Keratinocyte (primary cell): ENCODE data around the gene PRKAG3. TPM values are rescaled to one million over a fixed set of nuclear protein-coding genes. Genes with fewer than 3 reads are reported as not detected.

Source experiments
- DNase-seq: peaks from one replicate; pipeline ENCODE4 v3.0.0-alpha.2; 2011; ENCODE audit warnings: low read depth, missing footprints, low spot score
- FAIRE-seq: peaks from 2 replicates; lab custom pipeline; 2011; peaks lifted over from hg19 to GRCh38; lab: Jason Lieb, UNC
- H2AFZ ChIP-seq: 2 replicates; pipeline ENCODE4 v1.6.0; 2012; ENCODE audit warnings: low read length, control low read depth, inconsistent platforms; ENCODE audit not compliant: control insufficient read depth
- H3K27ac ChIP-seq: 2 replicates; pipeline ENCODE4 v1.5.1; 2011; ENCODE audit warnings: low read length; ENCODE audit not compliant: control insufficient read depth, insufficient read depth
- H3K27me3 ChIP-seq: 3 replicates; pipeline ENCODE4 v1.6.0; 2011; ENCODE audit warnings: low read length; ENCODE audit not compliant: control insufficient read depth, insufficient read depth; ENCODE audit errors: extremely low read depth
- H3K36me3 ChIP-seq, 2 experiments: 2 replicates in 1 of 2; 3 replicates in 1 of 2; pipeline ENCODE4 v1.5.1; 2011; ENCODE audit warnings: low read length in 2 of 2, mild to moderate bottlenecking in 1 of 2; ENCODE audit not compliant: control insufficient read depth in 2 of 2, insufficient read depth in 2 of 2; ENCODE audit errors: extremely low read depth in 1 of 2
- H3K4me1 ChIP-seq: 3 replicates; pipeline ENCODE4 v1.5.1; 2011; ENCODE audit warnings: low read length; ENCODE audit not compliant: control insufficient read depth, insufficient read depth; ENCODE audit errors: extremely low read depth
- H3K4me2 ChIP-seq: 3 replicates; pipeline ENCODE4 v1.6.0; 2011; ENCODE audit warnings: low read depth, low read length; ENCODE audit not compliant: control insufficient read depth, insufficient read depth; ENCODE audit errors: extremely low read depth
- H3K4me3 ChIP-seq, 3 experiments: fragments of 200-600 bp in 1 of 3; sonication (generic) in 1 of 3; 2 replicates in 2 of 3; 3 replicates in 1 of 3; pipeline ENCODE4 v1.5.1; 2011 to 2016; ENCODE audit warnings: low read length in 3 of 3, mild to moderate bottlenecking in 3 of 3, control low read depth in 2 of 3, inconsistent platforms in 1 of 3, low read depth in 1 of 3, mixed read lengths in 1 of 3, mixed run types in 1 of 3, moderate library complexity in 1 of 3; ENCODE audit not compliant: control insufficient read depth in 2 of 3, insufficient read depth in 2 of 3; ENCODE audit errors: extremely low read depth in 1 of 3
- H3K79me2 ChIP-seq: 2 replicates; pipeline ENCODE4 v1.6.0; 2012; ENCODE audit warnings: low read length; ENCODE audit not compliant: control insufficient read depth, insufficient read depth
- H3K9ac ChIP-seq: 3 replicates; pipeline ENCODE4 v1.6.0; 2011; ENCODE audit warnings: low read length; ENCODE audit not compliant: control insufficient read depth, insufficient read depth; ENCODE audit errors: extremely low read depth
- H3K9me1 ChIP-seq: 3 replicates; pipeline ENCODE4 v1.6.0; 2011; ENCODE audit warnings: low read length; ENCODE audit not compliant: control insufficient read depth, insufficient read depth; ENCODE audit errors: extremely low read depth
- H3K9me3 ChIP-seq: 2 replicates; pipeline ENCODE4 v1.5.1; 2012; ENCODE audit warnings: low read depth, low read length; ENCODE audit not compliant: control insufficient read depth
- H4K20me1 ChIP-seq: 3 replicates; pipeline ENCODE4 v1.6.0; 2011; ENCODE audit warnings: low read length; ENCODE audit not compliant: control insufficient read depth, insufficient read depth; ENCODE audit errors: extremely low read depth
- CTCF ChIP-seq, 3 experiments: IDR thresholded peaks in 1 of 3; conservative IDR thresholded peaks in 1 of 3; optimal IDR thresholded peaks in 1 of 3; 2 replicates in 2 of 3; 3 replicates in 1 of 3; pipeline versions ENCODE3 to v1.5.1; 2011; ENCODE audit warnings: low read length in 3 of 3, mild to moderate bottlenecking in 3 of 3, moderate library complexity in 2 of 3, control low read depth in 1 of 3, inconsistent platforms in 1 of 3; ENCODE audit not compliant: insufficient read depth in 2 of 3; ENCODE audit errors: extremely low read depth in 1 of 3
- EZH2 ChIP-seq: IDR thresholded peaks from one replicate; pipeline ENCODE4 v1.6.1; 2012; ENCODE audit warnings: inconsistent platforms, mild to moderate bottlenecking, low read length, moderate library complexity
- dilution Hi-C: fragments of 300-500 bp; cut with MboI; formaldehyde crosslinking; loops from one replicate; pipeline ENCODE4 v1.7.0; 2020; ENCODE audit warnings: low sequenced_read_pairs; ENCODE audit not compliant: extremely low pct_ligation_motif_present
- polyA plus RNA-seq, 5 experiments: library from polyadenylated mRNA; depleted of rRNA in 3 of 5; stranded (reverse) in 3 of 5; stranded (forward) in 1 of 5; unstranded in 1 of 5; fragments of >200 nt; gene quantifications; 1 replicate in 1 of 5; 2 replicates in 3 of 5; 3 replicates in 1 of 5; pipeline versions ENCODE4 v1.2.1 to v1.2.3, GENCODE V29; 2011 to 2012; ENCODE audit warnings: missing spikeins in 2 of 5, low read depth in 1 of 5, low replicate concordance in 1 of 5

The PRKAG3 gene
- polyA plus RNA-seq, 1 donor (not counting 4 experiments of a cell fraction or from before 2014, with no cell fraction given), result not detected

GRCh38 chr2:218816561-218817011 lies 15.0 kb downstream of the PRKAG3 start:
- Histone ChIP-seq H3K9me1 (no peaks in the 10 kb centered on the region), H3K9me3 (no peaks in the 10 kb centered on the region), H3K27ac (no peak overlapping the region), H3K36me3 (no peaks in the 10 kb centered on the region), H3K79me2 (no peaks in the 10 kb centered on the region), H4K20me1 (no peaks in the 10 kb centered on the region), H3K4me1 (peaks cover 2% of the 10 kb centered on the region), H3K27me3 (peaks cover 14% of the 10 kb centered on the region), H3K4me2 (no peak overlapping the region), H3K9ac (no peak overlapping the region), H2AFZ (no peak overlapping the region), H3K4me3 (no peak overlapping the region)
- TF ChIP-seq CTCF (optimal IDR thresholded peaks at IDR 0.05 in 1 of 3, IDR thresholded peaks at IDR 0.05 in 1 of 3, conservative IDR thresholded peaks at IDR 0.05 in 1 of 3; ENCODE audit: extremely low read depth in 1 of 3, insufficient read depth in 2 of 3, low read length in 3 of 3), result no peak
- no peak for TF ChIP-seq EZH2
- DNase-seq, result no peak
- FAIRE-seq, result no peak
- dilution Hi-C loops, result no loop called here

GRCh38 chr2:218815649-218816048 lies 16.0 kb downstream of the PRKAG3 start:
- no peaks in the 10 kb centered on the region for H3K36me3 ChIP-seq
- H3K9me1 ChIP-seq, result no peaks in the 10 kb centered on the region

More at GRCh38 chr2:218815649-218816048, 16.0 kb downstream of the PRKAG3 start:
- Histone ChIP-seq H2AFZ (no peak overlapping the region), H3K9ac (no peak overlapping the region), H4K20me1 (no peaks in the 10 kb centered on the region), H3K4me1 (peaks cover 2% of the 10 kb centered on the region), H3K79me2 (no peaks in the 10 kb centered on the region), H3K4me2 (no peak overlapping the region), H3K4me3 (no peak overlapping the region), H3K27ac (no peak overlapping the region), H3K27me3 (peaks cover 9% of the 10 kb centered on the region), H3K9me3 (no peaks in the 10 kb centered on the region)
- FAIRE-seq (no peak), DNase-seq (no peak)
- TF ChIP-seq CTCF (optimal IDR thresholded peaks at IDR 0.05 in 1 of 3, IDR thresholded peaks at IDR 0.05 in 1 of 3, conservative IDR thresholded peaks at IDR 0.05 in 1 of 3; ENCODE audit: extremely low read depth in 1 of 3, insufficient read depth in 2 of 3, low read length in 3 of 3) (no peak), EZH2 (no peak)
- dilution Hi-C loops, result no loop called here
